BJ (cell line): ENCODE data around the gene RASGRP2. TPM values are rescaled to one million over a fixed set of nuclear protein-coding genes. Genes with fewer than 3 reads are reported as not detected.

Source experiments
- CTCF ChIA-PET: fragments of 350-600 bp; formaldehyde crosslinking; extraction: SDS; loops from one replicate; lab custom pipeline; 2021; ENCODE audit warnings: antibody characterized with exemption, inconsistent platforms; lab: Yijun Ruan, JAX
- POLR2A ChIA-PET: fragments of 300-600 bp; sonication (Branson Sonifier 250); formaldehyde crosslinking; extraction: SDS; loops from one replicate; lab custom pipeline; 2021; ENCODE audit warnings: antibody characterized with exemption; lab: Charles Lee
- DNase-seq: peaks from one replicate; pipeline ENCODE4 v3.0.0-alpha.2; 2011; ENCODE audit warnings: low read depth
- H3K27me3 ChIP-seq: 2 replicates; pipeline ENCODE4 v1.6.0; 2011; ENCODE audit warnings: low read length; ENCODE audit not compliant: control insufficient read depth, insufficient read depth
- H3K36me3 ChIP-seq: 2 replicates; pipeline ENCODE4 v1.5.1; 2011; ENCODE audit warnings: low read length; ENCODE audit not compliant: control insufficient read depth, insufficient read depth
- H3K4me3 ChIP-seq: 2 replicates; pipeline ENCODE4 v1.5.1; 2011; ENCODE audit warnings: low read depth, mild to moderate bottlenecking, control low read depth, low read length
- CTCF ChIP-seq: IDR thresholded peaks from 2 replicates; pipeline ENCODE4 v1.5.1; 2011; ENCODE audit warnings: low read depth, mild to moderate bottlenecking, control low read depth, inconsistent platforms, low read length, moderate library complexity; ENCODE audit not compliant: insufficient read depth
- polyA plus RNA-seq: library from polyadenylated mRNA; depleted of rRNA; stranded (reverse); fragments of >200 nt; gene quantifications from 2 replicates; pipeline ENCODE4 v1.2.3, GENCODE V29; 2011

Gene RASGRP2
- polyA plus RNA-seq, 1 experiment, result 5.3 TPM

DNA sequence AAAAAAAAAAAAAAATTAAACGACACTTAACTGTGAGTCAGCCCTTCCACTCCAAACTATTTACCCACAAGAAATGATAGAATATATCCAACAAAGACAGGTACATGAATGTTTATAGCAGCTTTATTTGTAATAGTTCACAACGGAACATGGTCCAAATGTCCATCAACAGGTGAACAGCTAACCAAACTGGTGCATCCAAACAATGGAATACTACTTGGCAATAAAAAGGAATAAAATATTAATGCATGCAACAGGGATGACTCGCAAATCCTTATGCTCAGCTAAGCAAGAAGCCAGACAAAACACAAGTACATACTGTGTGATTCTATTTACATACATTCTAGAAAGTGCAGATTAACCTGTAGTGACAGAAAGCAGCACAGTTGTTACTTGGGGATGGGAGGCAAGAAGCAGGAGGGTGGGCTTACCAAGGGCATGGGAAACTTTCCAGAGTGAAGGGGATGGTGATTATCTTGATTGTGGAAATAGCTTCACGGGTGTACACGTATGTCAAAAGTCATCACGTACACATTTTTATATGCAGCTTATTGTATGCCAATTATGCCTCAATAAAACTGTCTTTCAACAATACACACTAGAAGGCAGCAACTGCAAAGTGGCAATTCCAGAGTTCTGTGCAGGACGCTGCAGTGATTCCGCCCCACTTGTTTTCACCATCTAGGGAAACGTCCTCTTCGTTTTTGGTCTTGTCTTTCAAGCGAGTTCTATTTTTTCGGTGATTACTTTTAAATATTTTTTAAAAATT lies 41.1 kb upstream of the RASGRP2 start:
- no peak for TF ChIP-seq CTCF
- ChIA-PET CTCF (no interaction called here), POLR2A (no interaction called here)
- no peak overlapping the region for H3K4me3 ChIP-seq
- H3K27me3 ChIP-seq, result no peaks in the 10 kb centered on the region
- peaks cover 8% of the 10 kb centered on the region for H3K36me3 ChIP-seq
- DNase-seq, result no peak

- CTCF ChIA-PET, result interaction anchor here (0.8 to 1.0 kb wide), 3 partner anchors 24 to 332 kb away, joined by 3 to 5 read pairs (median 3); partner anchors contain the start of gene MAP4K2
- peak within 1 kb of the TSS; percentile 55 for H3K4me3 ChIP-seq
- peak; percentile 99 for DNase-seq
- TF ChIP-seq CTCF, result no peak
- H3K36me3 ChIP-seq, result peaks cover 15% of the 10 kb centered on the region
- H3K27me3 ChIP-seq, result no peaks in the 10 kb centered on the region
- POLR2A ChIA-PET, result interaction anchor here (0.6 kb wide), 1 partner anchor 15 kb away, joined by 12 read pairs; no protein-coding TSS in a partner anchor
Observed at GRCh38 chr11:64778473-64779298, 34.7 kb upstream of the RASGRP2 start, which contains the start of gene SF1. TSS of gene SF1 (minus strand) at chr11:64778542. CDS start at chr11:64778392, 150 bp downstream.

DNA sequence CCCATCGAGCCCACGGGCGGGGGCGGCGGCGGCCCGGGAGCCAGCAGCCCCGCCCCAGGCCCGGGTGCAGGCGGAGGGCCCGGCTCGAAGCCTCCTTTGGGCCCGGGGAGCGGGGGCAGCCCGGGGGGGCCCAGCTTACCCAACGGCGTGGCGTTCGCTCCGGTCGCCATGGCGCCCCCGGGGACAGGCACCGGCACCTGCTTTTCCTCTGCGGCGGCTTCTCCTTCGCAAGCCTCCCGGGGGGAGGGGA lies 34.2 kb upstream of the RASGRP2 start:
- CTCF ChIA-PET, result interaction anchor here (1.0 kb wide), 2 partner anchors 24 to 35 kb away, joined by 3 to 5 read pairs; partner anchors contain the start of gene MAP4K2
- TF ChIP-seq CTCF, result no peak

GRCh38 chr11:64777449-64778222 lies 33.7 kb upstream of the RASGRP2 start:
- Histone ChIP-seq H3K27me3 (no peaks in the 10 kb centered on the region), H3K36me3 (peaks cover 23% of the 10 kb centered on the region), H3K4me3 (peak overlapping the region; percentile 55)
- DNase-seq, result no peak
- TF ChIP-seq CTCF, result no peak
- ChIA-PET POLR2A (no interaction called here), CTCF (interaction anchor here (0.8 to 1.0 kb wide), 3 partner anchors 9 to 340 kb away, joined by 3 read pairs; partner anchors contain the start of gene ZNHIT2)

More for the DNA sequence above, 34.2 kb upstream of the RASGRP2 start:
- peak overlapping the region; percentile 55 for H3K4me3 ChIP-seq
- H3K36me3 ChIP-seq, result peaks cover 19% of the 10 kb centered on the region
- no peaks in the 10 kb centered on the region for H3K27me3 ChIP-seq
- DNase-seq, result no peak
- POLR2A ChIA-PET, result no interaction called here
